K562 (cell line): ENCODE data around the gene GPR37. TPM values are rescaled to one million over a fixed set of nuclear protein-coding genes. Genes with fewer than 3 reads are reported as not detected.

Source experiments
- ATAC-seq: fragments of 200-7000 bp; cut with Tn5 transposase; 3 replicates; pipeline ENCODE4 v1.9.1; 2020; ENCODE audit warnings: moderate library complexity
- BruUV-seq: library from RNA; stranded (reverse); fragments of 400-500 nt; replicated peaks from 2 replicates; lab custom pipeline; 2021; lab: Mats Ljungman, UMichigan
- CTCF ChIA-PET: fragments of 300-600 bp; formaldehyde crosslinking; extraction: SDS; loops from one replicate; lab custom pipeline; 2021; ENCODE audit warnings: low intra/inter-chr PET ratio; lab: Yijun Ruan, JAX
- POLR2A ChIA-PET: fragments of 300-600, 350-650 bp; sonication (Branson Sonifier 250); formaldehyde crosslinking; extraction: SDS; loops from one replicate; lab custom pipeline; 2021; ENCODE audit warnings: antibody characterized with exemption, inconsistent platforms; lab: Yijun Ruan, JAX
- DNase-seq, 4 experiments: peaks; one replicate each; pipeline versions ENCODE4 v3.0.0 to v3.0.0-alpha.2; 2011 to 2018; ENCODE audit warnings: low spot score in 3 of 4, mixed read lengths in 3 of 4; ENCODE audit errors: extremely low read depth in 1 of 4
- FAIRE-seq: peaks from 2 replicates; lab custom pipeline; 2011; peaks lifted over from hg19 to GRCh38; lab: Jason Lieb, UNC
- H2AFZ ChIP-seq: 2 replicates; pipeline ENCODE4 v1.6.0; 2011; ENCODE audit warnings: low read depth, low read length, control low read depth, inconsistent platforms
- H3K27ac ChIP-seq: fragments of 200-600 bp; 3 replicates; pipeline ENCODE4 v1.8.0; 2011; ENCODE audit warnings: low read depth, mild to moderate bottlenecking, control low read depth, inconsistent platforms, low read length, moderate library complexity, mixed read lengths; ENCODE audit errors: extremely low read depth
- H3K27me3 ChIP-seq, 2 experiments: fragments of 300-600 bp in 1 of 2; 2 replicates in 1 of 2; 3 replicates in 1 of 2; pipeline versions ENCODE4 v1.6.0 to v1.8.0; 2011; ENCODE audit warnings: inconsistent platforms in 2 of 2, low read length in 2 of 2, mild to moderate bottlenecking in 1 of 2, mixed read lengths in 1 of 2, moderate library complexity in 1 of 2; ENCODE audit not compliant: control insufficient read depth in 2 of 2, insufficient read depth in 2 of 2
- H3K36me3 ChIP-seq: fragments of 300-600 bp; 3 replicates; pipeline ENCODE4 v1.8.0; 2011; ENCODE audit warnings: mild to moderate bottlenecking, low read length, inconsistent platforms; ENCODE audit not compliant: control insufficient read depth, insufficient read depth
- H3K4me1 ChIP-seq, 2 experiments: fragments of 200-600 bp in 1 of 2; replicated peaks in 1 of 2; 2 replicates in 1 of 2; 3 replicates in 1 of 2; pipeline versions ENCODE4 v1.5.1 to v1.8.0; 2011; ENCODE audit warnings: inconsistent platforms in 2 of 2, low read length in 2 of 2, mild to moderate bottlenecking in 1 of 2, mixed read lengths in 1 of 2, moderate library complexity in 1 of 2; ENCODE audit not compliant: control insufficient read depth in 2 of 2, insufficient read depth in 2 of 2
- H3K4me2 ChIP-seq: 2 replicates; pipeline ENCODE4 v1.6.1; 2011; ENCODE audit warnings: low read length, control low read depth, inconsistent platforms, mixed read lengths; ENCODE audit not compliant: insufficient read depth
- H3K4me3 ChIP-seq: fragments of 200-600 bp; sonication (generic), shearing (Covaris generic); 2 replicates; pipeline ENCODE4 v1.5.1; 2016; ENCODE audit warnings: control low read depth, inconsistent platforms
- H3K79me2 ChIP-seq: fragments of 200-600 bp; 3 replicates; pipeline ENCODE4 v1.8.0; 2011; ENCODE audit warnings: low read length, inconsistent platforms; ENCODE audit not compliant: control insufficient read depth, insufficient read depth
- H3K9ac ChIP-seq, 2 experiments: 2 replicates each; pipeline versions ENCODE4 v1.6.0 to v1.6.1; 2011; ENCODE audit warnings: low read depth in 2 of 2, low read length in 2 of 2, control low read depth in 1 of 2, inconsistent platforms in 1 of 2, mild to moderate bottlenecking in 1 of 2, mixed read lengths in 1 of 2; ENCODE audit not compliant: insufficient read depth in 1 of 2
- H3K9me1 ChIP-seq: one replicate; pipeline ENCODE4 v1.6.0; 2011; ENCODE audit warnings: inconsistent platforms, mild to moderate bottlenecking, low read length, moderate library complexity; ENCODE audit not compliant: control insufficient read depth, insufficient read depth
- H3K9me3 ChIP-seq: replicated peaks from 2 replicates; pipeline ENCODE4 v1.5.1; 2011; ENCODE audit warnings: low read depth, low read length, inconsistent platforms; ENCODE audit not compliant: control insufficient read depth, insufficient read depth
- H4K20me1 ChIP-seq: replicated peaks from 2 replicates; pipeline ENCODE4 v1.6.1; 2011; ENCODE audit warnings: low read length, inconsistent platforms, mixed read lengths; ENCODE audit not compliant: control insufficient read depth, insufficient read depth
- BDP1 ChIP-seq: IDR thresholded peaks from 3 replicates; pipeline ENCODE4 v1.6.1; 2011; ENCODE audit not compliant: insufficient read length, insufficient read depth
- CBX5 ChIP-seq: IDR thresholded peaks from 2 replicates; pipeline ENCODE4 v1.6.1; 2014; ENCODE audit warnings: low read depth, borderline replicate concordance
- DDX20 ChIP-seq: fragments of 450-650 bp; IDR thresholded peaks from 2 replicates; pipeline ENCODE4 v1.6.1; 2016; ENCODE audit warnings: missing genetic modification characterization, low read depth, mild to moderate bottlenecking, missing compliant biosample characterization, moderate library complexity
- ELF4 ChIP-seq: fragments of 450-650 bp; formaldehyde crosslinking; IDR thresholded peaks from 2 replicates; pipeline ENCODE4 v1.4.0; 2022; ENCODE audit warnings: missing genetic modification characterization
- FOXK2 ChIP-seq, 2 experiments: fragments of 450-650 bp; IDR thresholded peaks in 1 of 2; conservative IDR thresholded peaks in 1 of 2; 2 replicates each; pipeline ENCODE4 v1.6.1; 2016; ENCODE audit warnings: low read depth in 2 of 2, mild to moderate bottlenecking in 1 of 2
- MTA1 ChIP-seq: fragments of 450-650 bp; IDR thresholded peaks from 2 replicates; pipeline ENCODE4 v1.6.1; 2017; ENCODE audit warnings: borderline replicate concordance
- NFIC ChIP-seq: fragments of 450-650 bp; IDR thresholded peaks from 2 replicates; pipeline ENCODE4 v1.6.1; 2017; ENCODE audit warnings: mild to moderate bottlenecking, inconsistent platforms
- NFIX ChIP-seq: fragments of 250-450 bp; sonication (Bioruptor Pico); IDR thresholded peaks from 2 replicates; pipeline ENCODE4 v1.4.0; 2020; ENCODE audit warnings: low read depth, mild to moderate bottlenecking, moderate library complexity
- PHF20 ChIP-seq: fragments of 450-650 bp; IDR thresholded peaks from 2 replicates; pipeline ENCODE4 v1.6.1; 2018; ENCODE audit not compliant: partially characterized antibody
- RBM17 ChIP-seq: fragments of 200-400 bp; formaldehyde crosslinking; IDR thresholded peaks from 2 replicates; pipeline ENCODE4 v1.6.1; 2017; ENCODE audit warnings: low read depth, mild to moderate bottlenecking, low read length, borderline replicate concordance
- SRSF9 ChIP-seq: fragments of 200-400 bp; formaldehyde crosslinking; IDR thresholded peaks from 2 replicates; pipeline ENCODE4 v1.6.1; 2017; ENCODE audit warnings: low read depth, low read length, borderline replicate concordance
- STAT5B ChIP-seq: fragments of 250-450 bp; sonication (Bioruptor Pico); IDR thresholded peaks from 2 replicates; pipeline ENCODE4 v1.8.0; 2021; ENCODE audit warnings: mild to moderate bottlenecking, inconsistent platforms
- TRIM24 ChIP-seq, 2 experiments: fragments of 450-650 bp; IDR thresholded peaks; 2 replicates each; pipeline ENCODE4 v1.6.1; 2016
- ZBTB7A ChIP-seq: IDR thresholded peaks from 2 replicates; pipeline ENCODE4 v1.6.1; 2011; ENCODE audit warnings: low read depth, mild to moderate bottlenecking, low read length, moderate library complexity, borderline replicate concordance; ENCODE audit not compliant: control insufficient read depth
- ZNF12 ChIP-seq: sonication (generic); formaldehyde crosslinking; IDR thresholded peaks from 2 replicates; pipeline ENCODE4 v1.4.0; 2020; ENCODE audit warnings: mild to moderate bottlenecking, missing genetic modification reagents
- ZNF780A ChIP-seq: fragments of 250-450 bp; sonication (Bioruptor Pico); IDR thresholded peaks from 2 replicates; pipeline ENCODE4 v1.5.0; 2021; ENCODE audit warnings: mild to moderate bottlenecking
- WGBS: fragments of 100-300 bp; shearing (Covaris generic); methylation state at CpG from one replicate; pipeline ENCODE4 v1.1.6; 2016; ENCODE audit warnings: low coverage, mixed read lengths; ENCODE audit not compliant: insufficient coverage; ENCODE audit errors: missing lambda C conversion rate; 5-methylcytosine and 5-hydroxymethylcytosine counted together
- in situ Hi-C: fragments of 300-500 bp; cut with MboI; formaldehyde crosslinking; loops from 4 replicates; pipeline ENCODE4 v1.15.0; 2018; ENCODE audit warnings: inconsistent platforms, mixed read lengths
- intact Hi-C: fragments of 100-400 bp; cut with micrococcal nuclease; formaldehyde crosslinking; loops from 2 replicates; pipeline ENCODE4 v1.14.2; 2022
- polyA plus RNA-seq, 8 experiments: library from polyadenylated mRNA; depleted of rRNA in 4 of 8; stranded (reverse) in 5 of 8; unstranded in 3 of 8; fragments of >200 nt; fragmentation: Nextera tagmentation in 2 of 8; fragmentation: Illumina TruSeq in 1 of 8; extraction: Ambion mirVana in 2 of 8; extraction: Trizol in 1 of 8; gene quantifications; 2 replicates each; pipeline versions ENCODE4 v1.2.1 to v1.2.3, GENCODE V29; 2011 to 2014; ENCODE audit warnings: inconsistent platforms in 1 of 8, missing spikeins in 1 of 8
- total RNA-seq, 7 experiments: library from RNA; depleted of rRNA in 6 of 7; stranded (reverse); fragments of >200 nt in 6 of 7; fragmentation: Illumina TruSeq in 2 of 7; extraction: Trizol in 2 of 7; gene quantifications; 2 replicates each; pipeline versions ENCODE4 v1.2.1 to v1.2.3, GENCODE V29; 2011 to 2021; ENCODE audit warnings: low replicate concordance in 1 of 7
- TF ChIP-seq, protein P1 (sequence below): sonication (generic); formaldehyde crosslinking; IDR thresholded peaks from 2 replicates; pipeline ENCODE4 v1.8.1; 2023; ENCODE audit warnings: mild to moderate bottlenecking, missing genetic modification reagents
- TF ChIP-seq, protein P2 (sequence below): fragments of 250-450 bp; sonication (Bioruptor Pico); IDR thresholded peaks from 2 replicates; pipeline ENCODE4 v1.5.0; 2021

The GPR37 gene
- total and polyA plus RNA-seq, 9 of the 15 experiments (the other 6 are each of a cell fraction or from before 2014, with no cell fraction given): 0.03 TPM; not detected in 8

DNA sequence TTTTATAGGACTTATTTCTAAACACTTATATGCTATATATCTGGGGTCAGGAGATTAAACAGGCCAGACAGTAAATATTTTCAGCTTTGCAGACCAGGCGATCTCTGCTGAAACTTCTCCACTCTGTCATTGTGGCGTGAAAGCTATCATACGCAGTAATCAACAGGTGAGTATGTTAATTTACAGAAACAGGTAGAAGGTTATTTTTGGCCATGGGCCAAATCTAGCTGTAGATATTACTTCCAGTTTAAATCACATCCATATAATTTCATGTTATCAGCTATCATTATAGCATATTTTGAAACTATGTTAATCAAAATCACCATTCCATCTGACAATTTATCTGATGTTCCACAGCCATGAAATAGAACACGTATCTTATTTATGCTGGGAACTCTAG is 67.8 kb downstream of the GPR37 start:
- FAIRE-seq: no peak
- under 1% methylated on average over 4 of the region's 4 CpGs for WGBS
- H3K79me2 ChIP-seq: no peaks in the 10 kb centered on the region

More for the DNA sequence above, 67.8 kb downstream of the GPR37 start:
- no peak for ATAC-seq
- Histone ChIP-seq H3K27me3 (no peaks in the 10 kb centered on the region), H3K27ac (no peak overlapping the region), H3K36me3 (no peaks in the 10 kb centered on the region), H2AFZ (no peak overlapping the region)
- TF ChIP-seq, protein P1, sequence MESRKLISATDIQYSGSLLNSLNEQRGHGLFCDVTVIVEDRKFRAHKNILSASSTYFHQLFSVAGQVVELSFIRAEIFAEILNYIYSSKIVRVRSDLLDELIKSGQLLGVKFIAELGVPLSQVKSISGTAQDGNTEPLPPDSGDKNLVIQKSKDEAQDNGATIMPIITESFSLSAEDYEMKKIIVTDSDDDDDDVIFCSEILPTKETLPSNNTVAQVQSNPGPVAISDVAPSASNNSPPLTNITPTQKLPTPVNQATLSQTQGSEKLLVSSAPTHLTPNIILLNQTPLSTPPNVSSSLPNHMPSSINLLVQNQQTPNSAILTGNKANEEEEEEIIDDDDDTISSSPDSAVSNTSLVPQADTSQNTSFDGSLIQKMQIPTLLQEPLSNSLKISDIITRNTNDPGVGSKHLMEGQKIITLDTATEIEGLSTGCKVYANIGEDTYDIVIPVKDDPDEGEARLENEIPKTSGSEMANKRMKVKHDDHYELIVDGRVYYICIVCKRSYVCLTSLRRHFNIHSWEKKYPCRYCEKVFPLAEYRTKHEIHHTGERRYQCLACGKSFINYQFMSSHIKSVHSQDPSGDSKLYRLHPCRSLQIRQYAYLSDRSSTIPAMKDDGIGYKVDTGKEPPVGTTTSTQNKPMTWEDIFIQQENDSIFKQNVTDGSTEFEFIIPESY: no peak
- TF ChIP-seq ZNF780A (CRISPR knock-in tag) (no peak), ZNF12 (no peak), STAT5B (CRISPR knock-in tag) (no peak), ELF4 (CRISPR knock-in tag) (no peak), DDX20 (tag) (no peak), MTA1 (no peak), BDP1 (no peak), CBX5 (no peak), FOXK2 (conservative IDR thresholded peaks at IDR 0.05 in 1 of 2, IDR thresholded peaks at IDR 0.05 in 1 of 2; ENCODE audit: low read depth in 2 of 2) (no peak), RBM17 (no peak), SRSF9 (no peak), NFIC (peak; percentile 82), ZBTB7A (no peak), PHF20 (no peak), TRIM24 (IDR thresholded peaks at IDR 0.05) (no peak), NFIX (CRISPR knock-in tag) (peak; percentile 73)
- TF ChIP-seq, protein P2, sequence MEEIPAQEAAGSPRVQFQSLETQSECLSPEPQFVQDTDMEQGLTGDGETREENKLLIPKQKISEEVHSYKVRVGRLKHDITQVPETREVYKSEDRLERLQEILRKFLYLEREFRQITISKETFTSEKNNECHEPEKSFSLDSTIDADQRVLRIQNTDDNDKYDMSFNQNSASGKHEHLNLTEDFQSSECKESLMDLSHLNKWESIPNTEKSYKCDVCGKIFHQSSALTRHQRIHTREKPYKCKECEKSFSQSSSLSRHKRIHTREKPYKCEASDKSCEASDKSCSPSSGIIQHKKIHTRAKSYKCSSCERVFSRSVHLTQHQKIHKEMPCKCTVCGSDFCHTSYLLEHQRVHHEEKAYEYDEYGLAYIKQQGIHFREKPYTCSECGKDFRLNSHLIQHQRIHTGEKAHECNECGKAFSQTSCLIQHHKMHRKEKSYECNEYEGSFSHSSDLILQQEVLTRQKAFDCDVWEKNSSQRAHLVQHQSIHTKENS (CRISPR knock-in tag): no peak
- TF ChIP-seq, all 486 proteins: peak for 2
- ChIA-PET CTCF (no interaction called here), POLR2A (no interaction called here)
- no peaks in the 10 kb centered on the region for H4K20me1 ChIP-seq
- no TSS peak for BruUV-seq
- intact Hi-C loops (no loop called here), in situ Hi-C loops (no loop called here)
- H3K4me1 ChIP-seq: no peaks in the 10 kb centered on the region
- no peaks in the 10 kb centered on the region for H3K9me1 ChIP-seq
- no peak overlapping the region for H3K4me3 ChIP-seq
- H3K9ac ChIP-seq: no peak overlapping the region
- DNase-seq: no peak
- no peaks in the 10 kb centered on the region for H3K9me3 ChIP-seq
- H3K4me2 ChIP-seq: no peak overlapping the region
